HepG2 (cell line): Measurements from ENCODE around the gene SLC2A2. TPM values are rescaled to one million over a fixed set of nuclear protein-coding genes. Genes with fewer than 3 reads are reported as not detected.

ENCODE experiments used
- ATF7 ChIP-seq, 2 experiments: fragments of 450-650 bp in 1 of 2; sonication (generic) in 1 of 2; formaldehyde crosslinking in 1 of 2; IDR thresholded peaks; 2 replicates each; pipeline versions ENCODE4 v1.4.0 to v1.6.1; 2016 to 2020; ENCODE audit warnings: antibody characterized with exemption in 1 of 2, mild to moderate bottlenecking in 1 of 2, missing genetic modification reagents in 1 of 2
- BCLAF1 ChIP-seq: fragments of 450-650 bp; IDR thresholded peaks from 2 replicates; pipeline ENCODE4 v1.6.1; 2017; ENCODE audit warnings: mild to moderate bottlenecking
- CBFB ChIP-seq: sonication (generic); formaldehyde crosslinking; IDR thresholded peaks from 2 replicates; pipeline ENCODE4 v1.4.0; 2020; ENCODE audit warnings: missing genetic modification reagents
- CREB1 ChIP-seq, 2 experiments: fragments of 450-650 bp in 1 of 2; IDR thresholded peaks; 2 replicates each; pipeline ENCODE4 v1.6.1; 2016 to 2017; ENCODE audit warnings: control low read depth in 1 of 2, mild to moderate bottlenecking in 1 of 2, missing compliant biosample characterization in 1 of 2, missing genetic modification characterization in 1 of 2
- CTCF ChIP-seq: sonication (generic); formaldehyde crosslinking; IDR thresholded peaks from 2 replicates; pipeline ENCODE4 v1.5.0; 2020; ENCODE audit warnings: mild to moderate bottlenecking, missing genetic modification reagents, moderate library complexity
- DR1 ChIP-seq: sonication (generic); formaldehyde crosslinking; IDR thresholded peaks from 2 replicates; pipeline ENCODE4 v1.8.0; 2021; ENCODE audit warnings: mild to moderate bottlenecking, missing genetic modification reagents, inconsistent platforms
- LRRFIP1 ChIP-seq: sonication (generic); formaldehyde crosslinking; conservative IDR thresholded peaks from 2 replicates; pipeline ENCODE4 v1.4.0; 2020; ENCODE audit warnings: missing genetic modification reagents
- NCOA2 ChIP-seq: sonication (generic); formaldehyde crosslinking; IDR thresholded peaks from 2 replicates; pipeline ENCODE4 v1.8.0; 2022; ENCODE audit warnings: inconsistent platforms
- RFX3 ChIP-seq: IDR thresholded peaks from 2 replicates; pipeline ENCODE4 v1.6.1; 2016; ENCODE audit warnings: missing biosample characterization, missing genetic modification reagents
- SMAD3 ChIP-seq: sonication (generic); formaldehyde crosslinking; IDR thresholded peaks from 2 replicates; pipeline ENCODE4 v1.4.0; 2020; ENCODE audit warnings: missing genetic modification reagents
- TRAFD1 ChIP-seq: sonication (generic); formaldehyde crosslinking; IDR thresholded peaks from 2 replicates; pipeline ENCODE4 v1.5.1; 2020; ENCODE audit warnings: missing genetic modification reagents, mild to moderate bottlenecking, borderline replicate concordance
- ZFP82 ChIP-seq: sonication (generic); formaldehyde crosslinking; IDR thresholded peaks from 2 replicates; pipeline ENCODE4 v1.5.1; 2020; ENCODE audit warnings: mild to moderate bottlenecking, missing genetic modification reagents, borderline replicate concordance
- ZMAT3 ChIP-seq: sonication (generic); formaldehyde crosslinking; conservative IDR thresholded peaks from 2 replicates; pipeline ENCODE4 v1.7.0; 2021; ENCODE audit warnings: missing genetic modification reagents
- ZNF335 ChIP-seq: sonication (generic); formaldehyde crosslinking; IDR thresholded peaks from 2 replicates; pipeline ENCODE4 v1.4.0; 2020; ENCODE audit warnings: missing genetic modification reagents
- ZNF513 ChIP-seq: sonication (generic); formaldehyde crosslinking; conservative IDR thresholded peaks from 2 replicates; pipeline ENCODE4 v1.5.0; 2020; ENCODE audit warnings: missing genetic modification reagents
- ZNF709 ChIP-seq: sonication (generic); formaldehyde crosslinking; IDR thresholded peaks from 2 replicates; pipeline ENCODE4 v1.5.0; 2020; ENCODE audit warnings: mild to moderate bottlenecking, missing genetic modification reagents
- ZNF879 ChIP-seq: sonication (generic); formaldehyde crosslinking; IDR thresholded peaks from 2 replicates; pipeline ENCODE4 v1.8.1; 2023; ENCODE audit warnings: missing genetic modification reagents
- polyA plus RNA-seq, 8 experiments: library from polyadenylated mRNA; depleted of rRNA in 3 of 8; stranded (reverse) in 7 of 8; unstranded in 1 of 8; fragments of >200 nt; fragmentation: Illumina TruSeq in 4 of 8; extraction: Trizol in 4 of 8; gene quantifications; 2 replicates each; pipeline versions ENCODE4 v1.2.1 to v1.2.3, GENCODE V29; 2011 to 2016; ENCODE audit warnings: low read depth in 4 of 8, missing spikeins in 1 of 8, mixed read lengths in 1 of 8; ENCODE audit not compliant: insufficient read depth in 1 of 8
- total RNA-seq, 5 experiments: library from RNA; depleted of rRNA; stranded (reverse); fragments of >200 nt; fragmentation: Illumina TruSeq; extraction: Trizol; gene quantifications; 2 replicates each; pipeline ENCODE4 v1.2.3, GENCODE V29; 2016; ENCODE audit warnings: low read depth in 1 of 5
- TF ChIP-seq, protein P1 (sequence below): IDR thresholded peaks from 2 replicates; pipeline ENCODE4 v1.6.1; 2016

The SLC2A2 gene
- total and polyA plus RNA-seq, 2 of the 13 experiments (the other 11 are each of a cell fraction or from before 2014, with no cell fraction given), result 19.5 to 23.2 TPM

DNA sequence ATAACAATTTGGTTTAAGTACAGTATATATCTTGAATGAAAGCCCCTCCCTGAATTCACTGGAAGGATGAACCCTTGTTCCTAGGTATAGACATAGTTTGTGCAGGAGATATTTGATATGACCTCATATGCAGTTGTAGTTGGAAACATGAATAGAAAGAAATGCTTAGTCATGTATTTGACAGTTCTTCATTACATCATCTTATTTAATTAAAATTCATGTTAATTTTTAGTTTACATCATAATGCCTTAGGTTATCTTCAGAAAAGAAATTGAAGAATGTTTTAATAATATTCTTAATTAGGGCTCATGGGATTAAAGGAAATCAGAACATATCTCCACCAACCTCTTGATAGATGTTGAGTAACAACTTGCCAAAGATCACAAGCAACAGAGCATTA lies 19.2 kb downstream of the SLC2A2 start (continued):
- TF ChIP-seq LRRFIP1 (CRISPR knock-in tag), result no peak
- no peak for TF ChIP-seq ZNF709 (CRISPR knock-in tag)
- TF ChIP-seq NCOA2 (CRISPR knock-in tag), result no peak
- TF ChIP-seq CREB1 (IDR thresholded peaks at IDR 0.05), result no peak
- no peak for TF ChIP-seq CREB1 (CRISPR knock-in tag; IDR thresholded peaks at IDR 0.05)
- TF ChIP-seq TRAFD1 (CRISPR knock-in tag), result no peak
- no peak for TF ChIP-seq ZNF513 (CRISPR knock-in tag)
- TF ChIP-seq ZNF879 (CRISPR knock-in tag), result no peak
- no peak for TF ChIP-seq CTCF (CRISPR knock-in tag)
- no peak for TF ChIP-seq SMAD3 (CRISPR knock-in tag)
- TF ChIP-seq RFX3 (CRISPR knock-in tag), result no peak
- peak; percentile 70 for TF ChIP-seq ATF7 (IDR thresholded peaks at IDR 0.05)
- TF ChIP-seq ATF7 (CRISPR knock-in tag; IDR thresholded peaks at IDR 0.05), result no peak
- no peak for TF ChIP-seq ZNF335 (CRISPR knock-in tag)
- TF ChIP-seq, protein P1, sequence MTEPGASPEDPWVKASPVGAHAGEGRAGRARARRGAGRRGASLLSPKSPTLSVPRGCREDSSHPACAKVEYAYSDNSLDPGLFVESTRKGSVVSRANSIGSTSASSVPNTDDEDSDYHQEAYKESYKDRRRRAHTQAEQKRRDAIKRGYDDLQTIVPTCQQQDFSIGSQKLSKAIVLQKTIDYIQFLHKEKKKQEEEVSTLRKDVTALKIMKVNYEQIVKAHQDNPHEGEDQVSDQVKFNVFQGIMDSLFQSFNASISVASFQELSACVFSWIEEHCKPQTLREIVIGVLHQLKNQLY (CRISPR knock-in tag), result no peak
- no peak for TF ChIP-seq ZFP82
- no peak for TF ChIP-seq BCLAF1
- no peak for TF ChIP-seq DR1 (CRISPR knock-in tag)
- TF ChIP-seq CBFB (CRISPR knock-in tag), result no peak
- TF ChIP-seq ZMAT3 (CRISPR knock-in tag), result no peak
